ENCODE data around the gene CAMK1G.

The CAMK1G gene

GRCh38 chr1:209552406-209553264 lies 30.9 kb upstream of the CAMK1G start:
- DNase-seq (ENCODE audit: low read depth in 1 of 2, low spot score in 1 of 2): no peak
- no peak for TF ChIP-seq JUND (IDR thresholded peaks at IDR 0.05; ENCODE audit: low read depth)
- in situ Hi-C loops (cut with HindIII; ENCODE audit: low pct_unique_long_range_greater_than_20kb, low sequenced_read_pairs): no loop called here

- DNase-seq (ENCODE audit: low read depth in 1 of 2, low spot score in 1 of 2): no peak
- in situ Hi-C loops (cut with HindIII; ENCODE audit: low pct_unique_long_range_greater_than_20kb, low sequenced_read_pairs): no loop called here
- no peak for TF ChIP-seq JUND (IDR thresholded peaks at IDR 0.05; ENCODE audit: low read depth)
Measured at GRCh38 chr1:209554761-209555611, 28.5 kb upstream of the CAMK1G start.

GRCh38 chr1:209556162-209556690 lies 27.3 kb upstream of the CAMK1G start:
- no peak for TF ChIP-seq JUND (IDR thresholded peaks at IDR 0.05; ENCODE audit: low read depth)
- in situ Hi-C loops (cut with HindIII; ENCODE audit: low pct_unique_long_range_greater_than_20kb, low sequenced_read_pairs): no loop called here
- no peak for DNase-seq (ENCODE audit: low read depth in 1 of 2, low spot score in 1 of 2)

GRCh38 chr1:209557221-209557620 lies 26.3 kb upstream of the CAMK1G start:
- no peak for DNase-seq (ENCODE audit: low read depth in 1 of 2, low spot score in 1 of 2)
- in situ Hi-C loops (cut with HindIII; ENCODE audit: low pct_unique_long_range_greater_than_20kb, low sequenced_read_pairs): no loop called here
- TF ChIP-seq JUND (IDR thresholded peaks at IDR 0.05; ENCODE audit: low read depth): no peak

DNA sequence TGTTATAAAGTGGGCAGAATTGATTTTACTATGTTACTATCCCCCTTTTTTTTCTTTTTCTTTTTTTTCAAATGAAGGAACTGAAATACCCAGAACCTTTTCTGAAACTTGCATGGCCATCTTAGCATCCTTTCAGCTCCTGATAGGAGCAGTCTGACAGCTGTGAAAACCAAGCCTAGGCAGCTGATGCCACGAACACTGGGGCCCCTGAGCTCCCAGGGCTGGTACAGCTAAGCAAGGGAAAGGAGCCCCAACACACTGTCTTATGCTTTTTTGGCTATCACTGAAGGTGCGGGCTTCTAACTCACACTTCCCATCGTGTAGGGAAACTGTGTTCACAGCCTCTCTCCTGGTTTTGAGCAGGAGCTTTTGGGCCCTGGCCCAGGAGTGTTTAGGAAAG lies 23.0 kb upstream of the CAMK1G start:
- in situ Hi-C loops (cut with HindIII; ENCODE audit: low pct_unique_long_range_greater_than_20kb, low sequenced_read_pairs): no loop called here
- TF ChIP-seq JUND (IDR thresholded peaks at IDR 0.05; ENCODE audit: low read depth): no peak
- DNase-seq (ENCODE audit: low read depth in 1 of 2, low spot score in 1 of 2): no peak

- no peak for DNase-seq (ENCODE audit: low read depth in 1 of 2, low spot score in 1 of 2)
- in situ Hi-C loops (cut with HindIII; ENCODE audit: low pct_unique_long_range_greater_than_20kb, low sequenced_read_pairs): no loop called here
- TF ChIP-seq JUND (IDR thresholded peaks at IDR 0.05; ENCODE audit: low read depth): no peak
Measured at GRCh38 chr1:209560952-209561351, 22.6 kb upstream of the CAMK1G start.

- DNase-seq (ENCODE audit: low read depth in 1 of 2, low spot score in 1 of 2): no peak
- in situ Hi-C loops (cut with HindIII; ENCODE audit: low pct_unique_long_range_greater_than_20kb, low sequenced_read_pairs): no loop called here
- no peak for TF ChIP-seq JUND (IDR thresholded peaks at IDR 0.05; ENCODE audit: low read depth)
Measured at GRCh38 chr1:209561532-209561931, 22.0 kb upstream of the CAMK1G start.

DNA sequence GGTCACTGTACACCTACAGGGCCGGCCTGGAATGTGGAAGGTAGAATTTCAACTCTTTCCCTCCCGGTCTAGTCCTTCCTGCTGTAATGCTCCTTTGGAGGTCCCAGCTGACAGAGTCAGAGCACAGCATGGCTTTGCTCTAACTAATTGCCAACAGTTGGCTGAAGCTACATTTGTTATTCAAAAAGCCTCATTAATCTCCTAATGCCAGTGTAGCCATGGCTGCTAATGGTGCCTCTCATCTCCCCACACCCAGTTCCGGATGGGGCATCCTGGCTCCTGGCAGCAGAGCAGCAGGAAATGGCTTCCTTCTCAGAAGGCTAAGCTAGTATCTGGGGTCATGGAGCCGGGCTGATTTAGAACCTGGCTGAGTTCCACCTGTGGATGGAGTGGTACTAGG lies 18.7 kb upstream of the CAMK1G start:
- in situ Hi-C loops (cut with HindIII; ENCODE audit: low pct_unique_long_range_greater_than_20kb, low sequenced_read_pairs): no loop called here
- TF ChIP-seq JUND (IDR thresholded peaks at IDR 0.05; ENCODE audit: low read depth): no peak

GRCh38 chr1:209565759-209566678 lies 17.5 kb upstream of the CAMK1G start:
- peak; percentile 53 to 92 for DNase-seq (ENCODE audit: low read depth in 1 of 2, low spot score in 1 of 2)
- in situ Hi-C loops (cut with HindIII; ENCODE audit: low pct_unique_long_range_greater_than_20kb, low sequenced_read_pairs): no loop called here
- TF ChIP-seq JUND (IDR thresholded peaks at IDR 0.05; ENCODE audit: low read depth): no peak

More for the DNA sequence above, 18.7 kb upstream of the CAMK1G start:
- no peak for DNase-seq (ENCODE audit: low read depth in 1 of 2, low spot score in 1 of 2)

- DNase-seq (ENCODE audit: low read depth in 1 of 2, low spot score in 1 of 2): no peak
- TF ChIP-seq JUND (IDR thresholded peaks at IDR 0.05; ENCODE audit: low read depth): no peak
- in situ Hi-C loops (cut with HindIII; ENCODE audit: low pct_unique_long_range_greater_than_20kb, low sequenced_read_pairs): no loop called here
Measured at GRCh38 chr1:209567698-209568175, 15.8 kb upstream of the CAMK1G start.

GRCh38 chr1:209569455-209570207 lies 13.9 kb upstream of the CAMK1G start:
- peak; percentile 79 to 90 for DNase-seq (ENCODE audit: low read depth in 1 of 2, low spot score in 1 of 2)
- in situ Hi-C loops (cut with HindIII; ENCODE audit: low pct_unique_long_range_greater_than_20kb, low sequenced_read_pairs): no loop called here
- no peak for TF ChIP-seq JUND (IDR thresholded peaks at IDR 0.05; ENCODE audit: low read depth)
